Activated effector memory CD4-positive, alpha-beta T cell treated with anti-CD3 and anti-CD28 coated beads, Interleukin-2, amount 50 U/mL, for 16 hours (primary cell): ENCODE data around the gene NOTCH3.

Source experiments
- DNase-seq: peaks from one replicate; pipeline ENCODE4 v3.0.0-alpha.2; 2020

The NOTCH3 gene

DNA sequence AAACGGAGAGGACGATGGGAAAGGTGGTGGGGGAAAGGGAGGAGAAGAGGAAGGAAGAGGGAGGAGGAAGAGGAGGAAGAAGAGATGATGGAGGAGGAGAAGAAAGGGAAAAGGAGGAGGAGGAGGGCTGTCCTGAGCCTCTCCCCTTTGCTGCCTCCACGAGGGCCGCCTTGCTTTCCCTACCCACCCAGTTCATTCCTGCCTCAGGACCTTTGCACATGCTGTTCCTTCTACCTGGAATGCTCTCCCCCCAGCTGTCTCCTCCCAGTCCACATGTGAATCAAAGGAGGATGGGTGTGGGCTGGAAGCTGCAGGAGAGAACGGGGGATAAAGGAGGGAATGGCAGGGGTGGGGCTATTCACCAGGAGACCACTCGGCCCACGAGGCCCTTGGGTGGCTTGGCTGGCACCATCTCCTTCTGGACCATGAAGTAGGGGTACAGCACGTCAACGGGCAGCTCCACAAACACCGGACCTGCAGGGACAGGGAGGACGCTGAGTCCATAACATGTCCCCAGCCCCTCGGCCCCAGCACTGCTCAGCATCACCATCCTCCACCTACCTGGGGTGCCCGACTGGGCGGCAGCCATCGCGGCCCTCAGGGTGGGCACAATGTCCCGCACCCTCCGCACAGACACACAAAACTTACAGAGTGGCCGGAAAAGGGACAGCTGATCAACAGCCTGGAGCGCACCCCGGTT is 78.3 kb downstream of the NOTCH3 start:
- DNase-seq = peak; percentile 49

DNA sequence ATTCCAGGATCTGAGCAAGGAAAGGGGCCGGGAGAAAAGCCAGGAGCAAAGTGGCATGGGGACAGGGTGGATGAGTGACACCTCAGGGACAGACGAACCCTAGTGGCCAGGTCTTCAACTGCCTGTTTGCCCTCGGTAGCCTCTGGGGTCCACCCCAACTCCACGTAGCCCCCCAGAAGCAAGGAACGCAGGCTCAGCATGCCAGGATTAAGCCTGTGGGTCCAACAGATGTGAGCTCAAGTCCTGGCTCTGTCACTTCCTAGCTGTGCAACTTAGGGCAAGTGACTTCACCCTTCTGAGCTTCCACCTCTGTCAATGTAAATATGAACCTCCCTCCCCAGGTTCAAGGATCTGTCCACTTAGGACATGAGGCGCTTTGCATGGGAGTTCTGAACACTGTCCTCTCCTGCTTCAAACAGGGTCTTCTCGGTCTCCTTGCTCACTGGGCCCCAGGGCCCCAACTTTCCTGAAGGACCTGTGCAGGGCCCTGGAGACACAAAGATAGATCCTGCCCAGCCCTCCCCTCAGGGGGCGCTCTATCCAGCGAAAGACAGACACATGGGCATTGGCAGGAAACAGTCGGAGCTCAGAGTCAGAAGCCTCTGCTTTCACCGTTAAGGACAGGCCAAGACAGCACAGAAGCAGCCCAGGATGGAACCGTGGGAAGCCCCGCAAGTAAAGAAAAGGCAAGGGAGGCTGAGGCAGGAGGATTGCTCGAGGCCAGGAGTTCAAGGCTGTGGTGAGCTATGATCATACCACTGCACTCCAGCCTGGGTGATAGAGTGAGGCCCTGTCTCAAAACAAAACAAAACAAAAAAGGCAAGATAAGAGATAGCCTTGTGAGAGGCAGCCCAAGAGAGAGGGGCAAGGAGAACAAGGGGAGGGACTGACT is 80.4 kb downstream of the NOTCH3 start:
- peak; percentile 42 for DNase-seq

GRCh38 chr19:15118789-15119494 is 81.9 kb downstream of the NOTCH3 start:
- DNase-seq = no peak

DNA sequence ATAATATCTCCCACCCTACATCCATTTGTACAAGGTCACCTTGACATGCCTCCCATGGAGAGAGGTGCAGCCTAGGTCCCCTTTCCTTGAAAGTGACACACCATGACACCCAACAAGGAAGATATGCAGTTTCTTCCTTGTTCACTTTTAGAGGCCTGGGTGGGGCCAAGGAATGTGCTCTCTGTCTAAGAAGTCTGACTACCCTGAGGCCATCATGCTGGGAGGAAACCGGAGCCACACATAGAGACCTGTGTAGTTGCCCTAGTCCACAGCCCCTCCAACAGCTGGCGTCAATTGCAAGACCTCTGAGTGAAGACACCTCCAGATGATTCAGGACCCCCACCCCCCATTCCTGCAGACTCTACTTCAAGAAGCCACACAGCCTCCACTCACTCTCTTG is 82.5 kb downstream of the NOTCH3 start:
- DNase-seq = no peak

GRCh38 chr19:15116856-15117255 is 83.9 kb downstream of the NOTCH3 start:
- no peak for DNase-seq

GRCh38 chr19:15115762-15116615 is 84.8 kb downstream of the NOTCH3 start:
- DNase-seq = no peak

DNA sequence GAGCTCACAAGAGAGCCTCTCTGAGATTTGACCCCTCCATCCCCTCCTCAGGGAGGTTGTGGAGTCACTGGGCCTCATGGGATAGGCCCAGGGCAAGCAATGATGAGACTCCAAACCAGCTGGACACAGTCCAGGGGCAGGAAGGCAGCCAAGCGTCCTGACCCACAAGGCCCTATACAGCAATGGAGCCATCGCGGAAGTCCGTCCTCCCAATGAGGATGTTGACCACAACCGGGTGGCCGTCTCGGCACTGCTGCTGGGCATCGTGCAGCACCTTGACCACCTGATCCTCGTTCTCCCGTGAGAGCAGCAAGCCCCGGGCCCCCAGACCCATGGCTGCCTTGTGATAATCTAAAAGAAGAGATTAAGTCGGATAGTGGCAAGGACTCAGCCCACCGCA is 85.7 kb downstream of the NOTCH3 start:
- DNase-seq = no peak

DNA sequence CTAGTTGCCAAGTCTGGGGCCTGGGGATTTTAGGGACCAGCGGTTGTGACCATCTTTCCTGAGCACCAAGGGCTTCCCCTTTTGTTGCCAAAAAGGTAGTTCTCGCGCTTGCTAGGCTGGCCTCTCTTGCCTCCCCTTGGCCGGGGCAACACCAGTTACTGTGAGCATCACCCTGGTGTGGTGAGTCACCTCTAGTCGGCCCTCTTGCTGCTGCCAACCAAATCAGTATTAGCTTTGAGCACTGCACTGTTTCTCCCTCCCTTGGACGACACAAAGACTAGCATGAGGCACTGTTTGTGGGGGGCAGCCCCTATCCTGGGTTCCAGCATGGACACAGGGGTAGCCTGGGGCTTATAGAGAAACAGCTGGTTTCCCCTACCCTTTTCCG is 86.6 kb downstream of the NOTCH3 start:
- DNase-seq = no peak

GRCh38 chr19:15113245-15114152 is 87.3 kb downstream of the NOTCH3 start:
- DNase-seq = no peak

GRCh38 chr19:15112385-15112784 is 88.4 kb downstream of the NOTCH3 start:
- no peak for DNase-seq

- DNase-seq = no peak
These were observed 89.0 kb downstream of the NOTCH3 start for GRCh38 chr19:15111758-15112157.

- no peak for DNase-seq
These were observed 90.4 kb downstream of the NOTCH3 start for GRCh38 chr19:15110418-15110815.

- DNase-seq = no peak
These were observed 90.9 kb downstream of the NOTCH3 start for GRCh38 chr19:15109768-15110417.
